Measurements from ENCODE around the gene MRPL54. TPM values are rescaled to one million over a fixed set of nuclear protein-coding genes. Genes with fewer than 3 reads are reported as not detected.

The MRPL54 gene
- total RNA-seq, 1 experiment from 2014 or later = 46.4 TPM

- ChIA-PET POLR2A (interaction anchor here (1.1 to 3.2 kb wide), 3 partner anchors 12 to 264 kb away, joined by 3 to 23 read pairs (median 13); partner anchors contain the start of genes EEF2 and MRPL54), CTCF (interaction anchor here (0.9 to 1.2 kb wide), 4 partner anchors 13 to 41 kb away, joined by 3 to 6 read pairs (median 4); partner anchors contain the start of genes MRPL54 and TJP3)
- Histone ChIP-seq H3K27me3 (replicated peaks; ENCODE audit: control insufficient read depth, insufficient read depth, low read length) (no peaks in the 10 kb centered on the region), H3K9me3 (no peaks in the 10 kb centered on the region), H3K4me3 (ENCODE audit: low read depth, low read length) (peak overlapping the region; percentile 57), H3K36me3 (ENCODE audit: control insufficient read depth, insufficient read depth, low read length) (no peaks in the 10 kb centered on the region), H3K4me1 (peaks cover 36% of the 10 kb centered on the region)
- no TSS peak for BruUV-seq (replicated peaks)
- no peak for DNase-seq
- H3K27me3 Mint-ChIP-seq (ENCODE audit: insufficient read depth, unreplicated experiment) = no peaks in the 10 kb centered on the region
- intact Hi-C loops (cut with micrococcal nuclease; ENCODE audit: unreplicated experiment) = loop anchor here (2.0 to 5.0 kb wide), 2 partner anchors 41 to 55 kb away; partner anchors contain the start of gene MRPL54
- peak overlapping the region; percentile 93 for H3K27ac Mint-ChIP-seq (ENCODE audit: unreplicated experiment)
- H3K36me3 Mint-ChIP-seq (ENCODE audit: insufficient read depth, unreplicated experiment) = peaks cover 14% of the 10 kb centered on the region
- peak overlapping the region; percentile 87 for H3K4me3 Mint-ChIP-seq (ENCODE audit: unreplicated experiment)
- H3K4me1 Mint-ChIP-seq (ENCODE audit: low read depth, unreplicated experiment) = no peaks in the 10 kb centered on the region
- no peak for TF ChIP-seq CTCF (IDR thresholded peaks at IDR 0.05; ENCODE audit: insufficient read depth in 1 of 2, low read depth in 1 of 2, low read length in 1 of 2, severe bottlenecking in 1 of 2, unreplicated experiment in 1 of 2)
- no peaks in the 10 kb centered on the region for H3K9me3 Mint-ChIP-seq (ENCODE audit: unreplicated experiment)
Observed at GRCh38 chr19:3721887-3722442, 40.5 kb upstream of the MRPL54 start.

- peak; percentile 74 to 83 for DNase-seq
- Histone ChIP-seq H3K36me3 (ENCODE audit: control insufficient read depth, insufficient read depth, low read length) (no peaks in the 10 kb centered on the region), H3K4me3 (ENCODE audit: low read depth, low read length) (peak overlapping the region; percentile 57), H3K4me1 (peaks cover 36% of the 10 kb centered on the region), H3K9me3 (no peaks in the 10 kb centered on the region), H3K27me3 (replicated peaks; ENCODE audit: control insufficient read depth, insufficient read depth, low read length) (no peaks in the 10 kb centered on the region)
- BruUV-seq (replicated peaks) = no TSS peak
- no peak for TF ChIP-seq CTCF (IDR thresholded peaks at IDR 0.05; ENCODE audit: insufficient read depth in 1 of 2, low read depth in 1 of 2, low read length in 1 of 2, severe bottlenecking in 1 of 2, unreplicated experiment in 1 of 2)
- Mint-ChIP-seq H3K9me3 (ENCODE audit: unreplicated experiment) (no peaks in the 10 kb centered on the region), H3K36me3 (ENCODE audit: insufficient read depth, unreplicated experiment) (peaks cover 14% of the 10 kb centered on the region), H3K4me3 (ENCODE audit: unreplicated experiment) (peak overlapping the region; percentile 87), H3K4me1 (ENCODE audit: low read depth, unreplicated experiment) (no peaks in the 10 kb centered on the region), H3K27ac (ENCODE audit: unreplicated experiment) (peak overlapping the region; percentile 71), H3K27me3 (ENCODE audit: insufficient read depth, unreplicated experiment) (no peaks in the 10 kb centered on the region)
- ChIA-PET POLR2A (interaction anchor here (1.1 to 3.2 kb wide), 2 partner anchors 40 to 263 kb away, joined by 3 to 23 read pairs; partner anchors contain the start of genes EEF2 and MRPL54), CTCF (interaction anchor here (0.9 to 1.2 kb wide), 3 partner anchors 14 to 40 kb away, joined by 4 to 6 read pairs (median 5); partner anchors contain the start of genes MRPL54 and TJP3)
- intact Hi-C loops (cut with micrococcal nuclease; ENCODE audit: unreplicated experiment) = loop anchor here (5.0 kb wide), 1 partner anchor 55 kb away; no protein-coding TSS in a partner anchor
Observed at GRCh38 chr19:3722443-3723109, 39.9 kb upstream of the MRPL54 start.

GRCh38 chr19:3723110-3723488, 39.4 kb upstream of the MRPL54 start:
- Mint-ChIP-seq H3K27me3 (ENCODE audit: insufficient read depth, unreplicated experiment) (no peaks in the 10 kb centered on the region), H3K27ac (ENCODE audit: unreplicated experiment) (peak overlapping the region; percentile 71), H3K4me1 (ENCODE audit: low read depth, unreplicated experiment) (no peaks in the 10 kb centered on the region), H3K9me3 (ENCODE audit: unreplicated experiment) (no peaks in the 10 kb centered on the region), H3K4me3 (ENCODE audit: unreplicated experiment) (peak overlapping the region; percentile 87), H3K36me3 (ENCODE audit: insufficient read depth, unreplicated experiment) (peaks cover 14% of the 10 kb centered on the region)
- H3K36me3 ChIP-seq (ENCODE audit: control insufficient read depth, insufficient read depth, low read length) = no peaks in the 10 kb centered on the region
- TSS peak; percentile 14 for BruUV-seq (replicated peaks)
- POLR2A ChIA-PET = interaction anchor here (3.2 kb wide), 1 partner anchor 39 kb away, joined by 23 read pairs; the partner anchor contains the start of gene MRPL54
- peaks cover 32% of the 10 kb centered on the region for H3K4me1 ChIP-seq
- no peaks in the 10 kb centered on the region for H3K9me3 ChIP-seq
- intact Hi-C loops (cut with micrococcal nuclease; ENCODE audit: unreplicated experiment) = loop anchor here (5.0 kb wide), 1 partner anchor 56 kb away; no protein-coding TSS in a partner anchor
- CTCF ChIA-PET = interaction anchor here (0.9 kb wide), 1 partner anchor 40 kb away, joined by 5 read pairs; the partner anchor contains the start of gene MRPL54
- peak overlapping the region; percentile 57 for H3K4me3 ChIP-seq (ENCODE audit: low read depth, low read length)
- TF ChIP-seq CTCF (IDR thresholded peaks at IDR 0.05; ENCODE audit: insufficient read depth in 1 of 2, low read depth in 1 of 2, low read length in 1 of 2, severe bottlenecking in 1 of 2, unreplicated experiment in 1 of 2) = no peak
- H3K27me3 ChIP-seq (replicated peaks; ENCODE audit: control insufficient read depth, insufficient read depth, low read length) = no peaks in the 10 kb centered on the region
- no peak for DNase-seq

Measured in Caco-2 (cell line).